GM12873 (cell line): ENCODE results near the gene ARHGAP29.

Source experiments
- TF ChIP-seq, protein P1 (sequence below): IDR thresholded peaks from 2 replicates; pipeline ENCODE4 v1.5.1; 2012; ENCODE audit warnings: low read depth, mild to moderate bottlenecking, moderate library complexity, low read length, control low read depth; ENCODE audit not compliant: insufficient read depth; ENCODE audit errors: missing control alignments

The ARHGAP29 gene

DNA sequence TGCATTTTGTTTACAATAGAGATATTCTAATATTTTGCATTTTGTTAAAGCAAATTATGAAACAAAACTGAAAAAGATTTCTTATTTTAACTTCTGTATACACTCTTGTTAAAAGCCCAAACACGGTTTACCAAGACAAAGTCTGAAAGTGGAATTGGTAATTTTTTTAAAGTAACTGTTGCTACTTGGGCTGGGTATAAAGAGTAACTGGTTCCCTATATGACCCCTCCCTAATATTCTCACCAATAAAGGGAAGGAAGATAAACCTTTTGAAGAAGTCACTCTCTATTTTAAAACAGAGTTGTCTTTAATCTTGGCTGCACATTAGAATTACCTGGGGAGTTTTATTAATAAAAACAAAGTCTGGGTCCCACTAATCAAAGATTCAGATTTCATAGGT is 27.4 kb downstream of the ARHGAP29 start:
- TF ChIP-seq, protein P1, sequence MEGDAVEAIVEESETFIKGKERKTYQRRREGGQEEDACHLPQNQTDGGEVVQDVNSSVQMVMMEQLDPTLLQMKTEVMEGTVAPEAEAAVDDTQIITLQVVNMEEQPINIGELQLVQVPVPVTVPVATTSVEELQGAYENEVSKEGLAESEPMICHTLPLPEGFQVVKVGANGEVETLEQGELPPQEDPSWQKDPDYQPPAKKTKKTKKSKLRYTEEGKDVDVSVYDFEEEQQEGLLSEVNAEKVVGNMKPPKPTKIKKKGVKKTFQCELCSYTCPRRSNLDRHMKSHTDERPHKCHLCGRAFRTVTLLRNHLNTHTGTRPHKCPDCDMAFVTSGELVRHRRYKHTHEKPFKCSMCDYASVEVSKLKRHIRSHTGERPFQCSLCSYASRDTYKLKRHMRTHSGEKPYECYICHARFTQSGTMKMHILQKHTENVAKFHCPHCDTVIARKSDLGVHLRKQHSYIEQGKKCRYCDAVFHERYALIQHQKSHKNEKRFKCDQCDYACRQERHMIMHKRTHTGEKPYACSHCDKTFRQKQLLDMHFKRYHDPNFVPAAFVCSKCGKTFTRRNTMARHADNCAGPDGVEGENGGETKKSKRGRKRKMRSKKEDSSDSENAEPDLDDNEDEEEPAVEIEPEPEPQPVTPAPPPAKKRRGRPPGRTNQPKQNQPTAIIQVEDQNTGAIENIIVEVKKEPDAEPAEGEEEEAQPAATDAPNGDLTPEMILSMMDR: no peak

DNA sequence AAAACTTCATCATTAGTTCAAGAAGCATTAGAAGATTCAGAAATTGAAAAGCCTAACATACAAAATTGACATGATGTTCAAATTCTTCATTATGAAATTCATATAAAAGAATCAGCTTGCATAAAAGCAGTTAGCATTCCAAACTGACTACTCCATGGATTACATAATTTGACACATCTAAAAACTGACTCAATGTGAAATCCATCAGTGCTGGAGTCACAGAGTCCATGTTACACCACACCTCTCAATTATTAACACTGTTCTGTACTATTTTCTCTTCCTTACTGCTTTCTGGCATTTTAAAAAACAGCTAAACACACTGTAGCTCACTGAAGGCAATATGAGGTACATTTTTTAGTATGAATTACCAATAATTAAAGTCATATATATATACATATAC is 28.0 kb downstream of the ARHGAP29 start:
- TF ChIP-seq, protein P1: no peak

DNA sequence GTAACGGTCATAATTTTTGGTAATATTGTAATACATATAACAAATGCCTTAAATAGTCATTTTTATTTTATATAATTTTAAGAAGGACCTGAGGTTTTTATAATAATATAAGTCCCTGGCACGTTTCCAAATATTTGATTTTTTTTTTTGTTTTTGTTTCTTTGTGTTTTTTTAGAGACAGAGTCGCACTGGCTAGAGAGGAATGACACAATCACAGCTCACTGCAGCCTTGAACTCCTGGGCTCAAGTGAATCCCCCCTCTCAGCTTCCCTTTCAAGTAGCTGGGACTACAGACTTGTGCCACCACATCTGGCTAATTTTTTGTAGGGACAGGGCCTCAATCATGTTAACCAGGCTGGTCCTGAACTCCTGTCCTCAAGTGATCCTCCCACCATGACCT is 29.7 kb downstream of the ARHGAP29 start:
- TF ChIP-seq, protein P1: no peak

DNA sequence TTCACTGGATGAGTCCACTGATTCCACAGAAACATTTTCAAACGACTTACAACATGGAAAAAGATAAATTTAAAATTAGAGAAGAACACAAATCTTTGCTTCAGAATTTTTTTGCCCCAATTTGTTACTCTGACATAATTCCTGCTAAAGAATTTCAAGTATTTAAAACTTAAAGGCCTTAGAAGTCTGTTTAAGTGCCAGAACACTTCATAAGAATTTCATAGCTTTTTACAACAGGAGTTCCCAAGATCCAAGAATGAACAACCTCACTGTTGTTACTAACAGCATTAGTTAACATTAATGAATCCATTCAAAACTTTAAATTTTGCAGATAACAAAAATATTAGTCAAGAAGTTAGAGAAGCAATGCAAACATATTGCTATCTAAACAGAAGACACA is 31.7 kb downstream of the ARHGAP29 start:
- TF ChIP-seq, protein P1: no peak

DNA sequence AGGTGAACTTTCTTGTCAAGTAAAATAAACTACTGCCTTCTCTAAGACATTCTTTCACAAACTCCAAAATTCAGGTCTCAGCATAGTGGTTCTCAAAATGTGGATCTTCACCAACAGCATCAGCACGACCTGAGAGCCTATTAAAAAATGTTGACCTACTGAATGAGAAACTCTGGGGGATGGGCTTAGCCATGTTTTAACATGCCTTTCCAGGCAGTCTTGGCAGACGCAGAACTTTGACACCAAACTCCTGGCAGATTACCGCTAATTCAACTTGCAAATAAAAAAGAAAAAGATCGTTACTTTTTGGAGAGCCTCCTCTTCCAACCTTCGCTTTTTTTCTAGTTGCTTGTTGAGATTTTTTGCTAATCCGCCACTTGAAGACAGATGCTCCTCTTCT is 35.1 kb downstream of the ARHGAP29 start:
- TF ChIP-seq, protein P1: no peak

DNA sequence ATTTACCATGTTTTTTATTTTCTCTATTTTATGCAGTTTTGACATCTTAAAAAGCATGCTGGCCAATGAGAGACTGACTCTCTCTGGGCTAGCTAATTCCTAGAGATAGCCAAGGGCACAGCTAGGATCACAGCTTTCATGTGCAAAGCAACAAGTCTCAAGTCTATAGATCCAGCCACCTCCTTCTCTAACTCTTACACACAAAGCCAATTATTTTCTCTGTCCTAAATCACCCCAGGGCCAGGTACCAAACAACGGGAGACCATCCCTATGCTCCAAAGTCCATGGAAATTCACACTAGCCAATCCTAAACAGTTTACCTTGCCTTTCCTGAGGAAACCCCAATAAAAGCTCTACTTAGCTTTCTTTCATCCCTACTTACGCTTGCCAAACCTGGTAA is 38.0 kb downstream of the ARHGAP29 start:
- TF ChIP-seq, protein P1: no peak

DNA sequence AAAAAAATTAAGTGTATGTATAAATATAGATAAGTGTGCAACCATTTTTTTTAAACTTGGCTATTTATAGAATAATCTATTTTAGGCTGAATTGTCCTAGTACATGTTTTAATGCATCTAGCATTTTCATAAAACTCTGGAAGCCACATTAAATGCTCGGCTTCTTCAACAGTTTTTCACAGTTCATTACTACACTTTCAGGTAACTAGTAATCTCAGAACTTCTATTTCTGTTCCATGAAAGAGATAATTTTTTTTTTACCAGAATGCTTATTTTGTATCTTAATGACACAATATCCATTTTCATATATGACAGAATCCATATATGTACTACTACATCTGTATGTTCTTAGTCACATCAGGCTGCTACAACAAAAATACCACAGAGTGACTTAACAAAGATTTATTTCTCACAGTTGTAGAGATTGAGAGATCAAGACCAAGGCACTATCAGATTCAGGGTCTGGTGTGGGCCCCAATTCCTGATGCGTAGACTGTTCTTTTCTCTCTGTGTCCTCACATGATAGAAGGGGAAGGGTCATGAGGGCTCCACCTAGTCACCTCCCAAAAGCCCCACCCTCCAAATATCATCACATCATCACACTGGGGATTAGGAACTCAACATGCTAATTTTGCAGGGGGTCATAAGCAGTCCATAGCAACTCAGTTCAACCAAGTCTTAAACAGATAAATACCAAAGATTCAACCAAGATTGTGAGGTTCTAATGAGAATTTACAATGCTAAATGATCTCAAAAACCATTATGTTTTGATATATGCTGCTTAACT is 43.1 kb downstream of the ARHGAP29 start:
- TF ChIP-seq, protein P1: no peak
